Measurements from ENCODE around the gene TFAP2E. TPM values are rescaled to one million over a fixed set of nuclear protein-coding genes. Genes with fewer than 3 reads are reported as not detected.

The TFAP2E gene
- total RNA-seq, 2 donors from 2014 or later = 0.62 to 0.66 TPM

DNA sequence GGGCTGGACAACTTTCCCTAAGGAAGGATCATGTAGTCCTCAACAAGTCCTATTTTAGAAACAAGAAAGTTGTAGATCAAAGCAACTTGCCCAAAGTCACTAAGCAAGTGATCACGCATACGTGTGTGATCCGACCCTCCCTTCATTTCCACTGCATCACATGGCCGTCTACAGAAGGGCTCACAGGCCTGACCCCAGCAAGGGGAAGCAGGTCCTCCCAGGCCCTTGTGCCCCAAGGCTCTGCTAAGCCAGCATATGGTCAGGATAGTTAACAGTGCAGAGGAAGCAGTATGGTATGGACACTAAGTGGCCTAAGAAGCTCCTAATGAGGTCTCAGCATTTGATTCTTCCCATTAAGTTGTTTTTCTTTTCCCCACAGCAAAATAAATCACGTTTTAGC, 24.8 kb downstream of the TFAP2E start:
- no peak overlapping the region for H3K27ac ChIP-seq (ENCODE audit: low read depth, low read length)
- no peaks in the 10 kb centered on the region for H3K9me3 ChIP-seq (ENCODE audit: control insufficient read depth, low read length)
- no peaks in the 10 kb centered on the region for H3K27me3 ChIP-seq (ENCODE audit: control insufficient read depth, insufficient read depth, low read length, poor library complexity, severe bottlenecking)
- H3K4me3 ChIP-seq (ENCODE audit: low read length) = no peak overlapping the region
- TF ChIP-seq, protein P1, sequence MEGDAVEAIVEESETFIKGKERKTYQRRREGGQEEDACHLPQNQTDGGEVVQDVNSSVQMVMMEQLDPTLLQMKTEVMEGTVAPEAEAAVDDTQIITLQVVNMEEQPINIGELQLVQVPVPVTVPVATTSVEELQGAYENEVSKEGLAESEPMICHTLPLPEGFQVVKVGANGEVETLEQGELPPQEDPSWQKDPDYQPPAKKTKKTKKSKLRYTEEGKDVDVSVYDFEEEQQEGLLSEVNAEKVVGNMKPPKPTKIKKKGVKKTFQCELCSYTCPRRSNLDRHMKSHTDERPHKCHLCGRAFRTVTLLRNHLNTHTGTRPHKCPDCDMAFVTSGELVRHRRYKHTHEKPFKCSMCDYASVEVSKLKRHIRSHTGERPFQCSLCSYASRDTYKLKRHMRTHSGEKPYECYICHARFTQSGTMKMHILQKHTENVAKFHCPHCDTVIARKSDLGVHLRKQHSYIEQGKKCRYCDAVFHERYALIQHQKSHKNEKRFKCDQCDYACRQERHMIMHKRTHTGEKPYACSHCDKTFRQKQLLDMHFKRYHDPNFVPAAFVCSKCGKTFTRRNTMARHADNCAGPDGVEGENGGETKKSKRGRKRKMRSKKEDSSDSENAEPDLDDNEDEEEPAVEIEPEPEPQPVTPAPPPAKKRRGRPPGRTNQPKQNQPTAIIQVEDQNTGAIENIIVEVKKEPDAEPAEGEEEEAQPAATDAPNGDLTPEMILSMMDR (conservative IDR thresholded peaks at IDR 0.05) = no peak
- Mint-ChIP-seq H3K27me3 (ENCODE audit: insufficient read depth) (no peaks in the 10 kb centered on the region), H3K4me3 (no peak overlapping the region), H3K4me1 (peaks cover 25% of the 10 kb centered on the region), H3K9me3 (no peaks in the 10 kb centered on the region), H3K27ac (peak overlapping the region; percentile 16), H3K36me3 (ENCODE audit: low read depth) (peaks cover 19% of the 10 kb centered on the region)
- peaks cover 22% of the 10 kb centered on the region for H3K36me3 ChIP-seq (ENCODE audit: control insufficient read depth, insufficient read depth, low read length)
- no peak for DNase-seq
- H3K4me1 ChIP-seq (ENCODE audit: control insufficient read depth, insufficient read depth, low read length) = peaks cover 11% of the 10 kb centered on the region
- 95 to 100% methylated on average over 3 to 5 of the region's 5 CpGs for WGBS, 2 experiments (ENCODE audit: insufficient coverage in 1 of 2, insufficient read length in 1 of 2)
- H3K9ac ChIP-seq (ENCODE audit: extremely low read depth, low read length, poor library complexity, severe bottlenecking) = no peak overlapping the region

DNA sequence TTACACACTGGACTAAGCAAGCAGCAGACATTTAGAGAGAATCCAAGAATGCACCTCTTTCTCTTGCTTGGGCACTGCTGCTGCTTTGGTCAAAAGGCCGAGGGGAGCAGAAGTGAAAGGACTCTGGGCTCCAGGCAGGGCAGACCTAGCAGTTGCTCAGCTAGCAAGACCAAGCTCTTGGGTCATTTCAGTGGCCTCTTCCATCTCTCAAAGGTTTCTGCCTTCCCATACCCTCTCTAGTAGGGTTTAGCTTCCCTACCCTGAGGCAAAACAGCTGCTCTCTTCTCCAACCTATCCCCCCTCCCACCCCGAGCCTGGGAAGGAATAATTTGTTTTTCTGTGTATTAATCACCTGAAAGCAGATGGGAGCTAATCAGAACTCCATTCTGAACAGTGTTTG, 25.8 kb downstream of the TFAP2E start:
- no peak for DNase-seq
- 80% methylated on average over 2 of the region's 2 CpGs; no CpG with 5 or more reads in 1 of the 2 experiments for WGBS, 2 experiments (ENCODE audit: insufficient coverage in 1 of 2, insufficient read length in 1 of 2)

DNA sequence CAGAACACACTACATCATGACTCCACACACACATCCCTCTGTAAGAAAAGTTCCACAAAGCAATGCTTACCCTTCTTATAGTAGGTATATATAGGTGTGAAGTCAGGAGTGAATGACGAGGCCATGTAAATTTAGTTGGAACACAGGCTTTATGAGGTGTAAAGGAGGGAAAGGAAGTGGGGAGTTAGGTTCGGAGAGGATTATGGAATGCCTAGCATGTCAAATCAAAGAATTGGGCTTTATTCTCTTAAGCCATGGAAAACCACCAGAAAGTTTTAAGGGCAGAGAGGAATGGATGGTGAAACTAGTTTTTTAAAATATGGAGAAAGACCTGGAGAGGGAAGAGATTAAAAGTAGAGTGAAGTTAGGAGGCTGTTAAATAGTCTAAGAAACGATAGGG, 26.3 kb downstream of the TFAP2E start:
- Histone ChIP-seq H3K4me1 (ENCODE audit: control insufficient read depth, insufficient read depth, low read length) (peaks cover 11% of the 10 kb centered on the region), H3K36me3 (ENCODE audit: control insufficient read depth, insufficient read depth, low read length) (peaks cover 35% of the 10 kb centered on the region), H3K4me3 (ENCODE audit: low read length) (no peak overlapping the region), H3K27ac (ENCODE audit: low read depth, low read length) (peak overlapping the region; percentile 12), H3K9me3 (ENCODE audit: control insufficient read depth, low read length) (no peaks in the 10 kb centered on the region), H3K9ac (ENCODE audit: extremely low read depth, low read length, poor library complexity, severe bottlenecking) (no peak overlapping the region), H3K27me3 (ENCODE audit: control insufficient read depth, insufficient read depth, low read length, poor library complexity, severe bottlenecking) (no peaks in the 10 kb centered on the region)
- no peak for DNase-seq
- H3K36me3 Mint-ChIP-seq (ENCODE audit: low read depth) = peaks cover 32% of the 10 kb centered on the region
- H3K9me3 Mint-ChIP-seq = no peaks in the 10 kb centered on the region
- H3K27ac Mint-ChIP-seq = no peak overlapping the region
- H3K4me1 Mint-ChIP-seq = peaks cover 28% of the 10 kb centered on the region
- H3K27me3 Mint-ChIP-seq (ENCODE audit: insufficient read depth) = no peaks in the 10 kb centered on the region
- WGBS, 2 experiments (ENCODE audit: insufficient coverage in 1 of 2, insufficient read length in 1 of 2) = 89 to 98% methylated on average over 3 of the region's 3 CpGs
- H3K4me3 Mint-ChIP-seq = no peak overlapping the region
- TF ChIP-seq, protein P1 (conservative IDR thresholded peaks at IDR 0.05) = no peak

More for the DNA sequence above, 25.8 kb downstream of the TFAP2E start:
- no peaks in the 10 kb centered on the region for H3K9me3 ChIP-seq (ENCODE audit: control insufficient read depth, low read length)
- Mint-ChIP-seq H3K27ac (no peak overlapping the region), H3K27me3 (ENCODE audit: insufficient read depth) (no peaks in the 10 kb centered on the region), H3K9me3 (no peaks in the 10 kb centered on the region), H3K4me3 (no peak overlapping the region), H3K36me3 (ENCODE audit: low read depth) (peaks cover 28% of the 10 kb centered on the region), H3K4me1 (peaks cover 25% of the 10 kb centered on the region)
- H3K27ac ChIP-seq (ENCODE audit: low read depth, low read length) = peak overlapping the region; percentile 46
- no peak overlapping the region for H3K4me3 ChIP-seq (ENCODE audit: low read length)
- no peaks in the 10 kb centered on the region for H3K27me3 ChIP-seq (ENCODE audit: control insufficient read depth, insufficient read depth, low read length, poor library complexity, severe bottlenecking)
- H3K4me1 ChIP-seq (ENCODE audit: control insufficient read depth, insufficient read depth, low read length) = peaks cover 11% of the 10 kb centered on the region
- no peak overlapping the region for H3K9ac ChIP-seq (ENCODE audit: extremely low read depth, low read length, poor library complexity, severe bottlenecking)
- TF ChIP-seq, protein P1 (conservative IDR thresholded peaks at IDR 0.05) = no peak
- H3K36me3 ChIP-seq (ENCODE audit: control insufficient read depth, insufficient read depth, low read length) = peaks cover 31% of the 10 kb centered on the region
